Measurements from ENCODE around the gene KRT6B. TPM values are rescaled to one million over a fixed set of nuclear protein-coding genes. Genes with fewer than 3 reads are reported as not detected.

Gene KRT6B
- total and polyA plus RNA-seq, 2 donors = not detected

GRCh38 chr12:52438305-52439301 lies 13.3 kb downstream of the KRT6B start:
- Histone ChIP-seq H3K4me3 (ENCODE audit: low read depth, low read length) (no peak overlapping the region), H3K36me3 (ENCODE audit: insufficient read depth) (no peaks in the 10 kb centered on the region), H3K27ac (ENCODE audit: low read depth) (no peak overlapping the region), H3K4me1 (ENCODE audit: insufficient read depth) (no peaks in the 10 kb centered on the region)
- 88% methylated on average over 8 of the region's 8 CpGs for WGBS
- no peak for DNase-seq (ENCODE audit: extremely low spot score)

GRCh38 chr12:52437508-52437907 lies 14.4 kb downstream of the KRT6B start:
- 85% methylated on average over 9 of the region's 9 CpGs for WGBS
- H3K4me1 ChIP-seq (ENCODE audit: insufficient read depth) = no peaks in the 10 kb centered on the region
- H3K36me3 ChIP-seq (ENCODE audit: insufficient read depth) = no peaks in the 10 kb centered on the region
- H3K4me3 ChIP-seq (ENCODE audit: low read depth, low read length) = no peak overlapping the region
- DNase-seq (ENCODE audit: extremely low spot score) = no peak
- no peak overlapping the region for H3K27ac ChIP-seq (ENCODE audit: low read depth)

- H3K36me3 ChIP-seq (ENCODE audit: insufficient read depth) = no peaks in the 10 kb centered on the region
- 80% methylated on average over 9 of the region's 9 CpGs for WGBS
- no peak overlapping the region for H3K27ac ChIP-seq (ENCODE audit: low read depth)
- no peak for DNase-seq (ENCODE audit: extremely low spot score)
- no peaks in the 10 kb centered on the region for H3K4me1 ChIP-seq (ENCODE audit: insufficient read depth)
- H3K4me3 ChIP-seq (ENCODE audit: low read depth, low read length) = no peak overlapping the region
These were observed 15.0 kb downstream of the KRT6B start for GRCh38 chr12:52436828-52437474.

GRCh38 chr12:52436000-52436827 lies 15.7 kb downstream of the KRT6B start:
- Histone ChIP-seq H3K27ac (ENCODE audit: low read depth) (no peak overlapping the region), H3K4me3 (ENCODE audit: low read depth, low read length) (no peak overlapping the region), H3K4me1 (ENCODE audit: insufficient read depth) (no peaks in the 10 kb centered on the region), H3K36me3 (ENCODE audit: insufficient read depth) (no peaks in the 10 kb centered on the region)
- WGBS = 62% methylated on average over 9 of the region's 9 CpGs
- no peak for DNase-seq (ENCODE audit: extremely low spot score)

- DNase-seq (ENCODE audit: extremely low spot score) = no peak
- Histone ChIP-seq H3K27ac (ENCODE audit: low read depth) (no peak overlapping the region), H3K4me3 (ENCODE audit: low read depth, low read length) (no peak overlapping the region), H3K36me3 (ENCODE audit: insufficient read depth) (no peaks in the 10 kb centered on the region), H3K4me1 (ENCODE audit: insufficient read depth) (no peaks in the 10 kb centered on the region)
- 80% methylated on average over 6 of the region's 6 CpGs for WGBS
These were observed 16.3 kb downstream of the KRT6B start for GRCh38 chr12:52435659-52435999.

GRCh38 chr12:52434760-52435530 lies 17.0 kb downstream of the KRT6B start:
- WGBS = 97% methylated on average over 6 of the region's 6 CpGs
- H3K4me3 ChIP-seq (ENCODE audit: low read depth, low read length) = no peak overlapping the region
- H3K27ac ChIP-seq (ENCODE audit: low read depth) = no peak overlapping the region
- DNase-seq (ENCODE audit: extremely low spot score) = no peak
- no peaks in the 10 kb centered on the region for H3K36me3 ChIP-seq (ENCODE audit: insufficient read depth)
- no peaks in the 10 kb centered on the region for H3K4me1 ChIP-seq (ENCODE audit: insufficient read depth)

GRCh38 chr12:52434081-52434733 lies 17.7 kb downstream of the KRT6B start, which contains the start of gene KRT75:
Gene KRT75, minus strand, starts transcription at chr12:52434371. Its CDS starts 67 bp downstream, at chr12:52434304.
- Histone ChIP-seq H3K36me3 (ENCODE audit: insufficient read depth) (no peaks in the 10 kb centered on the region), H3K4me3 (ENCODE audit: low read depth, low read length) (no peak within 1 kb of the TSS), H3K4me1 (ENCODE audit: insufficient read depth) (no peaks in the 10 kb centered on the region), H3K27ac (ENCODE audit: low read depth) (no peak within 1 kb of the TSS)
- WGBS = 84% methylated on average over 20 of the region's 20 CpGs
- DNase-seq (ENCODE audit: extremely low spot score) = no peak

GRCh38 chr12:52433501-52434080 lies 18.4 kb downstream of the KRT6B start:
- Histone ChIP-seq H3K4me3 (ENCODE audit: low read depth, low read length) (no peak overlapping the region), H3K4me1 (ENCODE audit: insufficient read depth) (no peaks in the 10 kb centered on the region), H3K36me3 (ENCODE audit: insufficient read depth) (no peaks in the 10 kb centered on the region), H3K27ac (ENCODE audit: low read depth) (no peak overlapping the region)
- DNase-seq (ENCODE audit: extremely low spot score) = no peak
- WGBS = 94% methylated on average over 12 of the region's 12 CpGs

- H3K4me3 ChIP-seq (ENCODE audit: low read depth, low read length) = no peak overlapping the region
- WGBS = 84% methylated on average over 6 of the region's 6 CpGs
- no peak for DNase-seq (ENCODE audit: extremely low spot score)
- no peak overlapping the region for H3K27ac ChIP-seq (ENCODE audit: low read depth)
- H3K36me3 ChIP-seq (ENCODE audit: insufficient read depth) = no peaks in the 10 kb centered on the region
- H3K4me1 ChIP-seq (ENCODE audit: insufficient read depth) = no peaks in the 10 kb centered on the region
These were observed 19.3 kb downstream of the KRT6B start for GRCh38 chr12:52432559-52433207.

- no peak overlapping the region for H3K4me3 ChIP-seq (ENCODE audit: low read depth, low read length)
- no peaks in the 10 kb centered on the region for H3K4me1 ChIP-seq (ENCODE audit: insufficient read depth)
- WGBS = 93% methylated on average over 10 of the region's 10 CpGs
- no peaks in the 10 kb centered on the region for H3K36me3 ChIP-seq (ENCODE audit: insufficient read depth)
- no peak overlapping the region for H3K27ac ChIP-seq (ENCODE audit: low read depth)
- DNase-seq (ENCODE audit: extremely low spot score) = no peak
These were observed 23.8 kb downstream of the KRT6B start for GRCh38 chr12:52428121-52428520.

GRCh38 chr12:52427083-52427482 lies 24.9 kb downstream of the KRT6B start:
- no peak for DNase-seq (ENCODE audit: extremely low spot score)
- 92% methylated on average over 1 of the region's 1 CpG for WGBS
- no peak overlapping the region for H3K4me3 ChIP-seq (ENCODE audit: low read depth, low read length)

GRCh38 chr12:52426034-52426433 lies 25.9 kb downstream of the KRT6B start:
- no peaks in the 10 kb centered on the region for H3K4me1 ChIP-seq (ENCODE audit: insufficient read depth)
- 84% methylated on average over 2 of the region's 2 CpGs for WGBS
- DNase-seq (ENCODE audit: extremely low spot score) = no peak
- no peaks in the 10 kb centered on the region for H3K36me3 ChIP-seq (ENCODE audit: insufficient read depth)
- H3K27ac ChIP-seq (ENCODE audit: low read depth) = no peak overlapping the region
- no peak overlapping the region for H3K4me3 ChIP-seq (ENCODE audit: low read depth, low read length)

More at GRCh38 chr12:52427083-52427482, 24.9 kb downstream of the KRT6B start:
- H3K27ac ChIP-seq (ENCODE audit: low read depth) = no peak overlapping the region
- H3K36me3 ChIP-seq (ENCODE audit: insufficient read depth) = no peaks in the 10 kb centered on the region
- H3K4me1 ChIP-seq (ENCODE audit: insufficient read depth) = no peaks in the 10 kb centered on the region

Data from urinary bladder (tissue), 4 donors.